Measurements from ENCODE around the gene ZNF536.
"Not testable (repeated sequence)": the region's sequence is repeated elsewhere in the genome, so short reads cannot be mapped to it uniquely, and the experiment has no call there.

Gene ZNF536

DNA sequence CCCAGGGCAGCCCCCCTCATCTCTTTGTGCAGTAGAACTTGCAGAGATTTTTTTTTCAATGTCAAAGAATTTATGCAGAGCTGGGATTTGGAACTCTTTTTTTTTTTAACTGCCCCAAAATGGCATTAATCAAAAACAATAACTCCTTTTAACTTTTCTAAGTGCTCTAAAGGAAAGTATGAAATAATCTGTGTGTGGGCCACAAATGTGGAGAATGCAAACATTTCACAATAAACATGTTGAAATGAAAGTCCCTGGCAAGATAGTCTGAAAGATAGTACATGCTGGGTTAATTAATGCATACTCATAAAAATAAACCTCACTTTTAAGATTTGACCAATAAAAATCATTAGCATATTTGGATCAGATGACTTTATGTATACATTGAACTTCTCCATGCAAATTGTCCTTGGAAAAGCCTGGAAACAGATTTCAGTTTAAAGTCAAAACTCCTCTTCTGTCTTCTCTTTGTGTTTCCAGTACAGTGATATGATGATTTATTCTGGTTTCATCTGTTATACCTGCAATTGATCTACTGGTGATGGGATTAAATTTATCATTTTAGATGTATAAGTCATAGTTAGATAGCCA is 30.5 kb upstream of the ZNF536 start:
- DNase-seq (ENCODE audit: low spot score) = no peak

DNA sequence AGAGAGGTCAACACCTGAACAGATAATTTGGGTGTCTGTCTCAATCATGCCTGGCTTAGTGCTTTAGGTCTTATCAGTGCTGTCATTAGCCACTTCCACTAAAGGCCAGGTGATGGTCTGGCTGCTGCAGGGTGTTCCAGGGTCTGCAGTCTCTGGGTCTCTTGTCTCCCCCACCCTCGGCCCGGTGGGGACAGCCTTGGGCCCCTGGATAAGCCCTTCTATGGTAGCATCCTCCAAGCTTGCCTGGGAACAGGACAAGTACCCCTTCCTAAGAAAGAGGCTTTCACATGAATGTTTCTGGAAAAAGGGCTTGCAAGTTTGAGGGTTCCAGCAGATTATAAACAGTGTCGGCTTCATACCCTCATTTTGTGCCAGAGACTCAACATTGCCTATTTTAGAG is 29.3 kb upstream of the ZNF536 start:
- no peak for DNase-seq (ENCODE audit: low spot score)

- no peak for DNase-seq (ENCODE audit: low spot score)
Measured at GRCh38 chr19:30344446-30345425, 27.4 kb upstream of the ZNF536 start.

DNA sequence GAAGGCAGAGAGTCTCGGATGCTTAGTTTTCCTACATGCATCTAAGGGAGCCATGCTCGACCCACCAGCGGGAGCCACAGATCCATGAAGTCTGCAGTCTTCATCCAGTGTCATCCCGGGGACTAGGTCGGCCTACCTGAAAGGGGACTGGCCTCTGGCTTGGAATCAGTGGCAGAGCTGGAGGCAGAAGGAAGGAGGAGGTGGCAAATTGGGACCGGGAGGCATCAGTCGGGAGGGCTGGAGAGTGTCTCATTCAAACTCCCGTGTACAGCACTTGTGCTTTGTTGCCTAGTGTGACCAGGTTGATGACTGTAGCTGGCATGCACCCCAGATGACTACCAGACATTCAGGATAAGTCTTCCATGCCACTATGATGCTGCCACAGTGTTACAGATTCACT is 26.5 kb upstream of the ZNF536 start:
- DNase-seq (ENCODE audit: low spot score) = no peak

- not testable (repeated sequence) for DNase-seq (ENCODE audit: low spot score)
Measured at GRCh38 chr19:30346468-30346867, 25.7 kb upstream of the ZNF536 start.

- DNase-seq (ENCODE audit: low spot score) = no peak
Measured at GRCh38 chr19:30349131-30349730, 23.0 kb upstream of the ZNF536 start.

DNA sequence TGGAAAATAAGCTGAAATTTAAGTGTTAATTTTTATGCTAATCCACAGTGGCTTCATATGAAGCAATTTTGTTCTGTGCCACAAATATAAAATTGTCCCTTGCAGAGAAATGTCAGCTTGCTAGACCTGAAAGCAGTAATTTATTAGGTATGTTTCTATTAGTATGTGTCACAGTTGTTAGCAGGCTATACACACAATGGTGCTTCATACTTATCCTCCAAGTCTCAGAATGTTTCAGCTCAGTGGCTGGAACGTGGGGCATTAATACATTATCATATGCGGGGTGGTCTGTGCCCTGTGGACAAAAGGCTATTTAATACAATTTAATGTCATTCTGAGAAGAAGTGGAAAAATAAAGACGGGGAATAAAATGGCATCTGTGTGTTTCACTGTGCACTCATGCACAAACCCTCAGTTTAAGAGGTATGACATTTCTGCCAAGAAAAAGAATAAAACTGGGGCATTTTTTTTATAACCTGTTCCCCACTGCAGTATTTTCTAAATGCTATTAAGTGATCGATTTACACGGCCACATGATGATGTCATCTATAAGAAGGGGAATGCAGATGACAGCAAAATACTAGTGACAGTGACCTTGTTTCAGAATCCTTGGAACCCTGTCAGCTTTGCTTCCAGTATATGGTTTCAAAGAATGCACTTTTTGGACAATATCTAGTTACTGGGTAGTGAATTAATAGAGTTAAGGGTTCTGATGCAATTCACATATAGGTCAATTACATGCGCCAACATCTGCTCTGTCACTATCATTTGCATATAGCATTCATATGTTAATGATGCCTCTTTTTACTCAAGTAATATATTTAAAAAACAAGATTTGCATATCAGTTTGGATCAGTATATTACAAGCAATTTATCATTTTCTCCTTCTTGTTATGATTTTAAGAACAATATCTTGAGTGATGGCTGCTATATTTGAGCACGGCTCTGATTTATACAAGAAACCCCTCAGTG is 21.2 kb upstream of the ZNF536 start:
- no peak for DNase-seq (ENCODE audit: low spot score)

- DNase-seq (ENCODE audit: low spot score) = no peak
Measured at GRCh38 chr19:30351774-30352173, 20.4 kb upstream of the ZNF536 start.

- no peak for DNase-seq (ENCODE audit: low spot score)
Measured at GRCh38 chr19:30353394-30353945, 18.7 kb upstream of the ZNF536 start.

GRCh38 chr19:30355586-30355985 is 16.6 kb upstream of the ZNF536 start:
- DNase-seq (ENCODE audit: low spot score) = no peak

DNA sequence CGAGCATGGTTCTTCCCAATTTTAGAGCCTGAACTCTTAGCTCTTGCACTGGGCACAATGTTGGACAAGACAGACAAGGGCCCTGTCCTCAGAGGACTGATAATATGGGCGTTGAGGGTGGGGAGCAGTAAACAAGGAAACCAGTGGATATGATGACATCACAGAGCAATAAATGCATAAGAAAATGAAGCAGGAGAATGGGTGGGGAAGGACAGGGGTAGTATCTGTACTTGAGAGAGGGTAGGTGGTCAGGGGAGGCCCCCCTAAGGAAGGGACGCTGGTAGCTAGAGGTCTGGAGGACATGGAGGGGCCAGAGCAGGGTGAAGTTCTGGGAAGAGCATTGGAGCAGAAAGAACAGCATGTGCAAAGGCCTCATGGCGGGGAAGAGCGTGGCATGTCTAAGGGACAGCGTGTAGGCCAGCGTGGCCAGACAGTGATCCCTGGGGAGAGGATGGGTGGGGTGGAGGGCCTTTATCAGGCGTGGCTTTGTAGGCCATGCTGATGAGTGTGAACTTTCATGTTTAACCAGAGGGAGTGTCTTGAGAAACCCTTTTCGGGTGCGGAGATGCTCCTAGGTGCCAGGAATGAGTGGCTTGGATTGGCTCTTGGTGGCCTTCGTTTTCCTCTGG is 15.1 kb upstream of the ZNF536 start:
- no peak for DNase-seq (ENCODE audit: low spot score)

DNA sequence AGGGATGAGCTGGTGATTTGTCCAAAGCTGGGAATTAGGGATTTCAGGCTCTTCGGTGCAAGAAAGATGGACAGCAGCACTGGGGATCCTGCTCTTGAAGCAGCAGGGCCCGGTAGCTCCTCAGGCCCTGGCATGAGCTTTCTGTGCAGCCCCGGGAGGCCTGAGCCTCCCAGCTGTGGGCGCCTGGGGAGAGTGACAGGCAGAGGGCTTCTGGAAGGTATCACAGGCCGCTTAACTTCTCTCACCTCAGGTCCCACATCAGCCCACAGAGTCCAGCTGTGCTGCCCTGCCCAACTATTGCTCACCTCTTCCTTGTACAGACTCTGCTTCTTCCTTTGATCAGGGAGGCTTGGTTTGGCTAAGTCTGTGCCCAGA is 14.6 kb upstream of the ZNF536 start:
- no peak for DNase-seq (ENCODE audit: low spot score)

DNA sequence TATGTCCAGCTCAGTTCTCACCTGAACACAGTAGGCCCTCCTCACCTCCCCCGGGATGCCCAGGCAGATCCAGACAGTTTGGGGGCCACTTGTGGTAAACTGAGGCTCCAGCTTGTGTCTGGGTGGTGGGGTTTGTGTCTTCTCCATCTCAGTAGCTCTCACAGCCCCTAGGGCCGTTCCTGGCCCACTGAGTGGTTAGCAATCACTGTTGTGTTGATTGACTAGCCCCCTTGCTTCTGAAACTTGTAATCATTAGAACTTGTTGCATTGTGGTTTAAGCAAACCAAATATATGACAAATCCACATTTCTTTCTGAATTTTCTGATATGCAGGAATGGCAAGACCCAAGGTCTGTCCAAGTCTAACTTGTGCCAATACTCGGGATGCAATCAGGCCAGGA is 13.9 kb upstream of the ZNF536 start:
- DNase-seq (ENCODE audit: low spot score) = no peak

- DNase-seq (ENCODE audit: low spot score) = no peak
Measured at GRCh38 chr19:30358821-30359580, 13.2 kb upstream of the ZNF536 start.

DNA sequence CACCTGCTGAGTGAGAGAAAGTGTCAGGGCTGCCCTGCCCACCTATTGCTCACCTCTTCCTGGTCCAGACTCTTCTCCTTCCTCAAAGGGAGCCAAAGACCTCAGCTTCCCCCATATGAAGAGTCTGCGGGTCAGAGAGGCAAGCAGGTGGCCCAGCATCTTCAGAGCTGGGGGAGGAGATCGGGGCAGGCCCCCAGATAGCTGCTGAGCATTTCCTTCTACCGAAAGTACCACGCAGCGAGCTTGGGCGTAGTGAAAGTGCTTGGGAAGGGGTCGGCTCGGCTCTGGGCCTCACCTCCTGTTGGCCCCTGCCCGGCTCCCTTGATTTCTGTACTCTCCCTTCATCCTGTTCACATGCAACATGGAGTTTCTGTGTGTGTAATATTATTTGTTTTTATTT is 12.2 kb upstream of the ZNF536 start:
- no peak for DNase-seq (ENCODE audit: low spot score)

- no peak for DNase-seq (ENCODE audit: low spot score)
Measured at GRCh38 chr19:30360376-30361106, 11.6 kb upstream of the ZNF536 start.

DNA sequence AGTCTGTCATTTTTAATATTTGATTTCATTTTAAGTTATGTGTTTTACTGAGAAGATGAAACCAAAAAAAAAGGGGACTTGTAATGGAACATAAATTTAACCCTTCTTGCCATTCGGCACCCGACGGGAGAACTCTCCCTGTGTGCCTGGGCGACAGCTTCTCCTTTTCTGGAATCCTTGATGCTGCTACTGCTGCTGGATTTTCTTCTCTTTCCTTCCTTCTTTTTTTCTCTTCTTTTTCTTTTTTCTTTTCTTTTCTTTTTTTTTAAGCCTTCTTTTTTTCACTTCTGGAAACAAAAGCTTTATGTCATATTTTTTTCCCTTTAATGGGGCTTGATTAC is 11.1 kb upstream of the ZNF536 start:
- DNase-seq (ENCODE audit: low spot score) = no peak

GRCh38 chr19:30361721-30362120 is 10.5 kb upstream of the ZNF536 start:
- DNase-seq (ENCODE audit: low spot score) = no peak

GRCh38 chr19:30362156-30362754 is 9.9 kb upstream of the ZNF536 start:
- DNase-seq (ENCODE audit: low spot score) = no peak
